ENCODE data around the gene FANCG. TPM values are rescaled to one million over a fixed set of nuclear protein-coding genes. Genes with fewer than 3 reads are reported as not detected.

The FANCG gene
- total and polyA plus RNA-seq, 2 of the 8 experiments (the other 6 are each of a cell fraction or from before 2014, with no cell fraction given): 66.6 to 87.1 TPM

DNA sequence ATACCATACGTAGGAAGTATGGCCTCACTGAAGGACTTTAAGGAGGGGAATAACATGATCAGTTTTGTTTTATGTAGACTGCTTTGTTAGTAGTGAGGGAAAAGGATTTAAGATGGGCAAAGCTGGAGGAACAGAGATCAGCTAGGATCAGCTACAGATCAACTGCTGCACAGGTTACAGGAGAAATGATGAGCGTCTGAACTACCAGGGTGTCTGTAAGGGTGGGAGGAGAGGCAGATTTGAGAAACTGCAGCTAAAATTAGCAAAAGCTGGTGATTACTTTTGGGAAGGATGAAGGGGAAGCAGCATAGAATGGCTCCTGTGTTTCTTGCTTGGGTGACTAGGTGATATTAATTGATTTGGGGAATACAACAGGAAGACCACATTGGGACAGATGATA is 46.6 kb downstream of the FANCG start (continued):
- TF ChIP-seq, protein P1, sequence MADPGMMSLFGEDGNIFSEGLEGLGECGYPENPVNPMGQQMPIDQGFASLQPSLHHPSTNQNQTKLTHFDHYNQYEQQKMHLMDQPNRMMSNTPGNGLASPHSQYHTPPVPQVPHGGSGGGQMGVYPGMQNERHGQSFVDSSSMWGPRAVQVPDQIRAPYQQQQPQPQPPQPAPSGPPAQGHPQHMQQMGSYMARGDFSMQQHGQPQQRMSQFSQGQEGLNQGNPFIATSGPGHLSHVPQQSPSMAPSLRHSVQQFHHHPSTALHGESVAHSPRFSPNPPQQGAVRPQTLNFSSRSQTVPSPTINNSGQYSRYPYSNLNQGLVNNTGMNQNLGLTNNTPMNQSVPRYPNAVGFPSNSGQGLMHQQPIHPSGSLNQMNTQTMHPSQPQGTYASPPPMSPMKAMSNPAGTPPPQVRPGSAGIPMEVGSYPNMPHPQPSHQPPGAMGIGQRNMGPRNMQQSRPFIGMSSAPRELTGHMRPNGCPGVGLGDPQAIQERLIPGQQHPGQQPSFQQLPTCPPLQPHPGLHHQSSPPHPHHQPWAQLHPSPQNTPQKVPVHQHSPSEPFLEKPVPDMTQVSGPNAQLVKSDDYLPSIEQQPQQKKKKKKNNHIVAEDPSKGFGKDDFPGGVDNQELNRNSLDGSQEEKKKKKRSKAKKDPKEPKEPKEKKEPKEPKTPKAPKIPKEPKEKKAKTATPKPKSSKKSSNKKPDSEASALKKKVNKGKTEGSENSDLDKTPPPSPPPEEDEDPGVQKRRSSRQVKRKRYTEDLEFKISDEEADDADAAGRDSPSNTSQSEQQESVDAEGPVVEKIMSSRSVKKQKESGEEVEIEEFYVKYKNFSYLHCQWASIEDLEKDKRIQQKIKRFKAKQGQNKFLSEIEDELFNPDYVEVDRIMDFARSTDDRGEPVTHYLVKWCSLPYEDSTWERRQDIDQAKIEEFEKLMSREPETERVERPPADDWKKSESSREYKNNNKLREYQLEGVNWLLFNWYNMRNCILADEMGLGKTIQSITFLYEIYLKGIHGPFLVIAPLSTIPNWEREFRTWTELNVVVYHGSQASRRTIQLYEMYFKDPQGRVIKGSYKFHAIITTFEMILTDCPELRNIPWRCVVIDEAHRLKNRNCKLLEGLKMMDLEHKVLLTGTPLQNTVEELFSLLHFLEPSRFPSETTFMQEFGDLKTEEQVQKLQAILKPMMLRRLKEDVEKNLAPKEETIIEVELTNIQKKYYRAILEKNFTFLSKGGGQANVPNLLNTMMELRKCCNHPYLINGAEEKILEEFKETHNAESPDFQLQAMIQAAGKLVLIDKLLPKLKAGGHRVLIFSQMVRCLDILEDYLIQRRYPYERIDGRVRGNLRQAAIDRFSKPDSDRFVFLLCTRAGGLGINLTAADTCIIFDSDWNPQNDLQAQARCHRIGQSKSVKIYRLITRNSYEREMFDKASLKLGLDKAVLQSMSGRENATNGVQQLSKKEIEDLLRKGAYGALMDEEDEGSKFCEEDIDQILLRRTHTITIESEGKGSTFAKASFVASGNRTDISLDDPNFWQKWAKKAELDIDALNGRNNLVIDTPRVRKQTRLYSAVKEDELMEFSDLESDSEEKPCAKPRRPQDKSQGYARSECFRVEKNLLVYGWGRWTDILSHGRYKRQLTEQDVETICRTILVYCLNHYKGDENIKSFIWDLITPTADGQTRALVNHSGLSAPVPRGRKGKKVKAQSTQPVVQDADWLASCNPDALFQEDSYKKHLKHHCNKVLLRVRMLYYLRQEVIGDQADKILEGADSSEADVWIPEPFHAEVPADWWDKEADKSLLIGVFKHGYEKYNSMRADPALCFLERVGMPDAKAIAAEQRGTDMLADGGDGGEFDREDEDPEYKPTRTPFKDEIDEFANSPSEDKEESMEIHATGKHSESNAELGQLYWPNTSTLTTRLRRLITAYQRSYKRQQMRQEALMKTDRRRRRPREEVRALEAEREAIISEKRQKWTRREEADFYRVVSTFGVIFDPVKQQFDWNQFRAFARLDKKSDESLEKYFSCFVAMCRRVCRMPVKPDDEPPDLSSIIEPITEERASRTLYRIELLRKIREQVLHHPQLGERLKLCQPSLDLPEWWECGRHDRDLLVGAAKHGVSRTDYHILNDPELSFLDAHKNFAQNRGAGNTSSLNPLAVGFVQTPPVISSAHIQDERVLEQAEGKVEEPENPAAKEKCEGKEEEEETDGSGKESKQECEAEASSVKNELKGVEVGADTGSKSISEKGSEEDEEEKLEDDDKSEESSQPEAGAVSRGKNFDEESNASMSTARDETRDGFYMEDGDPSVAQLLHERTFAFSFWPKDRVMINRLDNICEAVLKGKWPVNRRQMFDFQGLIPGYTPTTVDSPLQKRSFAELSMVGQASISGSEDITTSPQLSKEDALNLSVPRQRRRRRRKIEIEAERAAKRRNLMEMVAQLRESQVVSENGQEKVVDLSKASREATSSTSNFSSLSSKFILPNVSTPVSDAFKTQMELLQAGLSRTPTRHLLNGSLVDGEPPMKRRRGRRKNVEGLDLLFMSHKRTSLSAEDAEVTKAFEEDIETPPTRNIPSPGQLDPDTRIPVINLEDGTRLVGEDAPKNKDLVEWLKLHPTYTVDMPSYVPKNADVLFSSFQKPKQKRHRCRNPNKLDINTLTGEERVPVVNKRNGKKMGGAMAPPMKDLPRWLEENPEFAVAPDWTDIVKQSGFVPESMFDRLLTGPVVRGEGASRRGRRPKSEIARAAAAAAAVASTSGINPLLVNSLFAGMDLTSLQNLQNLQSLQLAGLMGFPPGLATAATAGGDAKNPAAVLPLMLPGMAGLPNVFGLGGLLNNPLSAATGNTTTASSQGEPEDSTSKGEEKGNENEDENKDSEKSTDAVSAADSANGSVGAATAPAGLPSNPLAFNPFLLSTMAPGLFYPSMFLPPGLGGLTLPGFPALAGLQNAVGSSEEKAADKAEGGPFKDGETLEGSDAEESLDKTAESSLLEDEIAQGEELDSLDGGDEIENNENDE (IDR thresholded peaks at IDR 0.05; ENCODE audit: insufficient replicate concordance, low read length): no peak
- TF ChIP-seq RNF2 (IDR thresholded peaks at IDR 0.05; ENCODE audit: borderline replicate concordance, low read depth, low read length, missing control alignments, poor library complexity, severe bottlenecking) (no peak), RBBP5 (IDR thresholded peaks at IDR 0.05; ENCODE audit: borderline replicate concordance, low read depth, low read length) (no peak), MAFK (IDR thresholded peaks at IDR 0.05; ENCODE audit: low read depth, low read length) (no peak), SIRT6 (IDR thresholded peaks at IDR 0.05; ENCODE audit: low read length) (no peak), POLR2A (IDR thresholded peaks at IDR 0.05; ENCODE audit: control extremely low read depth in 1 of 2, low read depth in 2 of 2, low read length in 2 of 2) (no peak), JUND (IDR thresholded peaks at IDR 0.05; ENCODE audit: low read length) (no peak), GTF2F1 (IDR thresholded peaks at IDR 0.05; ENCODE audit: borderline replicate concordance, low read depth, low read length) (no peak), EGR1 (IDR thresholded peaks at IDR 0.05; ENCODE audit: borderline replicate concordance, low read depth, low read length) (no peak), EP300 (IDR thresholded peaks at IDR 0.05; ENCODE audit: borderline replicate concordance in 1 of 2, low read depth in 2 of 2, low read length in 2 of 2) (no peak), BRCA1 (IDR thresholded peaks at IDR 0.05; ENCODE audit: low read depth, low read length) (no peak)
- TF ChIP-seq, protein P2, sequence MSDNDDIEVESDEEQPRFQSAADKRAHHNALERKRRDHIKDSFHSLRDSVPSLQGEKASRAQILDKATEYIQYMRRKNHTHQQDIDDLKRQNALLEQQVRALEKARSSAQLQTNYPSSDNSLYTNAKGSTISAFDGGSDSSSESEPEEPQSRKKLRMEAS (IDR thresholded peaks at IDR 0.05): no peak

Data from H1 (cell line).